ENCODE results near the gene CETP. TPM values are rescaled to one million over a fixed set of nuclear protein-coding genes. Genes with fewer than 3 reads are reported as not detected.
A peak's percentile ranks its signal among the peaks of the same experiment; 100 is the strongest.

The CETP gene
- total and polyA plus RNA-seq, 9 of the 15 experiments (the other 6 are each of a cell fraction or from before 2014, with no cell fraction given): 0.07 to 0.11 TPM; not detected in 7

GRCh38 chr16:57027067-57027466 lies 65.3 kb downstream of the CETP start:
- H3K4me3 ChIP-seq: no peak overlapping the region
- no peaks in the 10 kb centered on the region for H3K4me1 ChIP-seq (replicated peaks in 1 of 2; ENCODE audit: control insufficient read depth in 2 of 2, insufficient read depth in 2 of 2, low read length in 2 of 2)
- no peak overlapping the region for H2AFZ ChIP-seq (ENCODE audit: low read depth, low read length)
- H3K27me3 ChIP-seq (ENCODE audit: control insufficient read depth in 2 of 2, insufficient read depth in 2 of 2, low read length in 2 of 2): peaks cover 11 to 52% of the 10 kb centered on the region in 2 experiments; a peak in 4 of 5 replicates
- intact Hi-C loops (cut with micrococcal nuclease) (no loop called here), in situ Hi-C loops (cut with MboI) (no loop called here)
- 2% methylated on average over 2 of the region's 2 CpGs for WGBS (ENCODE audit: insufficient coverage, low coverage, missing lambda C conversion rate)
- peaks cover 7% of the 10 kb centered on the region for H4K20me1 ChIP-seq (replicated peaks; ENCODE audit: control insufficient read depth, insufficient read depth, low read length)
- CTCF ChIA-PET (ENCODE audit: low intra/inter-chr PET ratio): no interaction called here
- TF ChIP-seq, protein P1, sequence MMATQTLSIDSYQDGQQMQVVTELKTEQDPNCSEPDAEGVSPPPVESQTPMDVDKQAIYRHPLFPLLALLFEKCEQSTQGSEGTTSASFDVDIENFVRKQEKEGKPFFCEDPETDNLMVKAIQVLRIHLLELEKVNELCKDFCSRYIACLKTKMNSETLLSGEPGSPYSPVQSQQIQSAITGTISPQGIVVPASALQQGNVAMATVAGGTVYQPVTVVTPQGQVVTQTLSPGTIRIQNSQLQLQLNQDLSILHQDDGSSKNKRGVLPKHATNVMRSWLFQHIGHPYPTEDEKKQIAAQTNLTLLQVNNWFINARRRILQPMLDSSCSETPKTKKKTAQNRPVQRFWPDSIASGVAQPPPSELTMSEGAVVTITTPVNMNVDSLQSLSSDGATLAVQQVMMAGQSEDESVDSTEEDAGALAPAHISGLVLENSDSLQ (IDR thresholded peaks at IDR 0.05): peak; percentile 40; the same call in 1 of the 2 replicates
- TF ChIP-seq SRSF3 (IDR thresholded peaks at IDR 0.05; ENCODE audit: insufficient read depth, low read length): no peak
- H3K79me2 ChIP-seq (ENCODE audit: control insufficient read depth, insufficient read depth, low read length): no peaks in the 10 kb centered on the region
- H3K36me3 ChIP-seq (ENCODE audit: control insufficient read depth, insufficient read depth, low read length): no peaks in the 10 kb centered on the region
- H3K27ac ChIP-seq (ENCODE audit: extremely low read depth, low read depth, low read length): no peak overlapping the region
- no TSS peak for BruUV-seq (replicated peaks)
- H3K4me2 ChIP-seq (ENCODE audit: insufficient read depth, low read length): no peak overlapping the region
- FAIRE-seq (no peak), ATAC-seq (no peak), DNase-seq (ENCODE audit: extremely low read depth in 1 of 4, low spot score in 3 of 4) (no peak)
- POLR2A ChIA-PET: interaction anchor here (1.0 to 1.3 kb wide), 2 partner anchors 8 to 11 kb away, joined by 3 read pairs; no protein-coding TSS in a partner anchor
- no peak overlapping the region for H3K9ac ChIP-seq (ENCODE audit: insufficient read depth in 1 of 2, low read depth in 2 of 2, low read length in 2 of 2)
- no peaks in the 10 kb centered on the region for H3K9me3 ChIP-seq (replicated peaks; ENCODE audit: control insufficient read depth, insufficient read depth, low read depth, low read length)
- no peaks in the 10 kb centered on the region for H3K9me1 ChIP-seq (ENCODE audit: control insufficient read depth, insufficient read depth, low read length)

DNA sequence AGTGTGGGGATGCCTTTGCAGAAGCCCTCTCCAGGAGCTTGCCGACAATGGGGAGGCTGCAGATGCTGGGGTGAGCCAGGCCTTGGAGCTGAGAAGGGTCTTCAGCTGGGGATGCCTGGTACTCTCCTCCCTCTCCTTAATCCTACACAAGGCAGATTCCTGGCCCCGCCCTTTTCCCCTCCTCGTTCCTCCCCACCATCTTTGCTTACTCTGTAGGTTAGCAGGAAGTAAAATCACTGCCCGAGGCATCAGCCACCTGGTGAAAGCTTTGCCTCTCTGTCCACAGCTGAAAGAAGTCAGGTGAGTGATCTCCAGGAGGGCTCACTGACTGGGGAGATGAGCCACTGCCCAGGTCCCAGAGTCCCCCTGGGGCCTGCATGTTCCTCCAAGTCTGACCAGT lies 66.3 kb downstream of the CETP start:
- Histone ChIP-seq H2AFZ (ENCODE audit: low read depth, low read length) (no peak overlapping the region), H3K9me3 (replicated peaks; ENCODE audit: control insufficient read depth, insufficient read depth, low read depth, low read length) (no peaks in the 10 kb centered on the region), H4K20me1 (replicated peaks; ENCODE audit: control insufficient read depth, insufficient read depth, low read length) (peaks cover 5% of the 10 kb centered on the region), H3K79me2 (ENCODE audit: control insufficient read depth, insufficient read depth, low read length) (no peaks in the 10 kb centered on the region), H3K27me3 (ENCODE audit: control insufficient read depth in 2 of 2, insufficient read depth in 2 of 2, low read length in 2 of 2) (peaks cover 9 to 44% of the 10 kb centered on the region in 2 experiments; a peak in 4 of 5 replicates), H3K9ac (ENCODE audit: insufficient read depth in 1 of 2, low read depth in 2 of 2, low read length in 2 of 2) (no peak overlapping the region), H3K4me2 (ENCODE audit: insufficient read depth, low read length) (no peak overlapping the region), H3K36me3 (ENCODE audit: control insufficient read depth, insufficient read depth, low read length) (no peaks in the 10 kb centered on the region), H3K9me1 (ENCODE audit: control insufficient read depth, insufficient read depth, low read length) (no peaks in the 10 kb centered on the region), H3K4me3 (no peak overlapping the region), H3K4me1 (replicated peaks in 1 of 2; ENCODE audit: control insufficient read depth in 2 of 2, insufficient read depth in 2 of 2, low read length in 2 of 2) (no peaks in the 10 kb centered on the region), H3K27ac (ENCODE audit: extremely low read depth, low read depth, low read length) (no peak overlapping the region)
- no peak for DNase-seq (ENCODE audit: extremely low read depth in 1 of 4, low spot score in 3 of 4)
- TF ChIP-seq E4F1 (CRISPR knock-in tag; IDR thresholded peaks at IDR 0.05; ENCODE audit: borderline replicate concordance): no peak
- TF ChIP-seq ZNF785 (CRISPR knock-in tag; IDR thresholded peaks at IDR 0.05): no peak
- TF ChIP-seq ARID1B (IDR thresholded peaks at IDR 0.05): no peak
- in situ Hi-C loops (cut with MboI): no loop called here
- ChIA-PET POLR2A (interaction anchor here (1.0 to 1.3 kb wide), 2 partner anchors 9 to 10 kb away, joined by 3 read pairs; no protein-coding TSS in a partner anchor), CTCF (ENCODE audit: low intra/inter-chr PET ratio) (no interaction called here)
- intact Hi-C loops (cut with micrococcal nuclease): no loop called here
- no peak for FAIRE-seq
- ATAC-seq: no peak
- WGBS (ENCODE audit: insufficient coverage, low coverage, missing lambda C conversion rate): 0% methylated on average over 1 of the region's 4 CpGs
- BruUV-seq (replicated peaks): no TSS peak

Measured in K562 (cell line).